ENCODE results near the gene RNF6.
"Not testable (repeated sequence)": the region's sequence is repeated elsewhere in the genome, so short reads cannot be mapped to it uniquely, and the experiment has no call there.

RNF6 gene

DNA sequence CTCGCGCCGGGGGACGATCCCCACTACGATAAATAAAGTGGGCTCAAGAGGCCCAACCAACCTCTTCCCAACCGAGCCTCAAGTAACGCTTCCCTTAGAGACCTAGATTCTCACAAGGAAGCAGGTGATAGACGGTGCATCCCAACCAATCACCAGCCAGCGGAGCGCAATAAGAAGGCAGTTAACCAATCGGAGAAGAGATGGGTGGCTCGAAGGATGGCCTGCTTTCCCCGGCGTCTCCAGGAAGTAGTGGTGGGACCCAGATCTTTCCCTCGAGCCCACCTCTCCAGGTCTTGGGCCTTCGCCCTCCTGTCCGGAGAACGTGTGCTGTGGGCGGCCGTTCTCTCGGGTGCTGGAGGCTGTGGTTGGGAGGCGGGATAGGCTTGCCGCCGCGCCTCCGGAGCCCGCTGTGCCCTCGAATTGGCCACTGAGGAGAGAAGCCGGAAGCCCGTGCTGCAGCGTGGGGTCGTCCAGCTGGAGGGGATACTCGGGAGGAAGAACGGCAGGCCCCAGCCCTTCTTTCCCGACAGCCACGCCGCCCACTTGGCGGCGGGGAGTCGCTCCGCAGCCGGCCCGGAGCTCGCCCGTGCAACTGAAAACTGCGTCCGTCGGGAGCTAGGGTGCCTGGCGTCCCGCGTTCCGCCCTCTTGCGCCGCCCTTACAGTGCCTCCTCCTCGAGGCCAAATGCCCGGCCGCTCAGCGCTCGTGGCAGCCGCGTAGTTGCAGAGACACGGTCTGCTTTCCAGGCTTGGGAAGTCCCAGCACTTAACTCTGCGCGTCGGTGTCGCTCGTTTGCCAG is at the start of gene RNF6:
Gene RNF6 (minus strand): TSS at position 594 of the 799 bp plus-strand sequence. CDS start 2,665 bp downstream, outside the sequence.
- FAIRE-seq, result no peak

DNA sequence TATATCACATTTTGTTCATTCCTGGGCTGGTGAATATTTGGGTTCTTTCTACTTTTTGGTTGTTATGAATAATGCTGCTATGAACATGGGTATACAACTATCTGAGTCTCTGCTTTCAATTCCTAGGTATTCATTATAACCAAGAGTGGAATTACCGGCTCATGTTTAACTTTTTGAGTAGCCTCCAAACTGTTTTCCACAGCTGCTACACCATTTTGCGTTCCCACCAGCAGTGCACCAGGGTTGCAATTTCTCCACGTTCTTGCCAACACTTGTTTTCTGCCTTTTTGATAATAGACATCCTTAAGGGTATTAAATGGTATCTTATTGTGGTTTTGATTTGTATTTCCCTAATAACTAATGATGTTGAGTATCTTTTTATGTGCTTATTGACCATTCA is 48.6 kb upstream of the RNF6 start:
- FAIRE-seq, result no peak

DNA sequence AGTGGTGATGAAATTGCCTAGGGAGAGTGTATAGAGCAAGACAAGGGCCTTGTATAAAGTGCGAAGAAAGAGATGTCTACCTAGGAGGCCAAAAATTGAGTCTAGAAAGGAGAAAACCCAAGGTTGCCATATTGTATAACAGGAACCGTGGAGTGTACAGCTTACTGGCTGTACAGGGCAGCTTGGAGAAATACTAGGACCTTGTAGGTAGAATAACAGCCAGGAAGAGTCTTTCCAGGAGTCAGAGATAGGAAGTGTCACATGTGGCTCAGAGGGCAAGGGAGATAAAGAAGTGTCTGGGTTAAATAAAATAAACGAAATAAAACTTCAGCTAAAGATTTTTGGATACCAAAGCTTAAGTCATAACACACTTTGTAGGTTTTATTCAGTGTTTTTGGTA is 44.2 kb upstream of the RNF6 start:
- FAIRE-seq, result no peak

DNA sequence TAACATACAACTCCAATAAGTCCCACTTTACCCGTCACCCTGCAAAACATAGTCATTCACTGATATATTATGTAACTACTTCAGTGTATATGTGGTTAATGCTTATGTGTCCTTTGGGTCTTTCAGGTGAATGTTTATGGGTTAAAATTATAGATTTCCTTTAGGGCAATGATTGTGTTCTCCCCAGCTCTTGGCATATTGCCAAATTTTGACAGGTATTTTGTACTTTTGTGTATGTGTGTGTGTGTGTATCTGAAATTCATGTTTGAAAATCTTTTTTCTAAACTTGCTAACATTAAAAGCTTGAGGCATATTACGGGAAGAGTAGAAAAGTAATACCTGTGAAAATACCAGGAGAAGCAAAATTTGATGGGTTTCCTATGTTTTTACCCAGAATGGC is 40.0 kb upstream of the RNF6 start:
- FAIRE-seq, result no peak

DNA sequence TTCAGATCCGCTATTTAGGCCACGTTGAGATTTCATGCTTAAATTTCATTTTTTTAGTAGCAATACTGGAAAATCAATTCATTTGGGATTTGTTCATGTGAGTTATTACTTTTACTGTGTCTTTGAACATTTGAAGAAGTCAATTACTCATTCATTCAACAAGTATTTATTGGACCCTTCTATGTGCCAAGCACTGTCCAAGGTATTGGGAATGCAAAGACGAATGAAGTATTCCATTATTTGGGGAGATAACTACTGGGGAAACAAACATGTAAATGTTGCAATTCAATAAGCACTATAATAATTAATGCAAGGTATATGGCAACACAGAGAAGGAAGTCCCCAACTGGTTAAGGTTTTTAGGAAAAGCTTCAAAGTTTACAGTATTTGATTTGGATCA is 37.5 kb upstream of the RNF6 start:
- FAIRE-seq, result no peak

DNA sequence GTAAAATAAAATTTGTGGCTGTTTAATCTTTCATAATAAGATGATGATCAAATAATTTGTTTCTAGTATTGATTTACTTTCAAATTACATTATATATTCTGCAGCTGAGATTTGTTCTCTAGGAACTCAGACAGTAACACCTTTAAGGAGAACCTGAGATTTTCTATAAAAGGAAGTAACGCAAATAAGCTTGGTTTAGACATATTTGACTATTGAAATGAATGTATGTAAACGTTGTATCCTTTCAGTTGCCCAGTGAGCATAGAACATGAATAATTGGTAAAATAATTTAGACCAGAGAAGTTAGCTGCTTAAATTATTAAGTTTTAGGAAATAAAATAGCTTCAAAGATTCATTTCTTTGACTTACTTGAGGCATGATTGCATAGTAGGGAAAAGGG is 34.9 kb upstream of the RNF6 start:
- no peak for FAIRE-seq

DNA sequence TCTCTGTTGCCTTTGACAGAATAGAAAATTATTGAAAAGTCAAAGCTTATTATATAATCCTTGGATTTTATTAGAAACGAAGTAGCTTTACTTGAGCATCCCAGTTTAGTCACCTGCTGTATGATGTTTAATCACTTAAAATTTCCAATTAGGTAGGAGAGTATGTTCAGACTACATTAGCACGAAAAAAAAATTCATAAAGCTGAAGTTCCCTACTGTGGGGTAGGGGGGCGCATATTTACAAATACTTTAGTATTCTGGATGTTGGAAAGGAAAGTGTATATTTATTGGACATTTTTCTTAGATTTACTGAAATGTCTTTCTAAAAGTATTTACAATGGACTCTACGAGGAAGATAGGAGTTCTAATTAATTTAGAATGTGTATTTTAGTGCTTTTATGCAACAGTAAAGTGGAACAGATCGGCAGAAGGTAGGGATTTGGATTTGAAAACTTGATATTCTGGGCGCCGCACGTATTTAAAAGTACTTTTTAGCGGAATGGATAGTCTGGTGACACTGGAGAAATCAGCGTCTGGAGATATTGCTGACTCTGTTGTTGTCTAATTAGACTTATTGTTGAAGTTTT is 33.7 kb upstream of the RNF6 start:
- no peak for FAIRE-seq

DNA sequence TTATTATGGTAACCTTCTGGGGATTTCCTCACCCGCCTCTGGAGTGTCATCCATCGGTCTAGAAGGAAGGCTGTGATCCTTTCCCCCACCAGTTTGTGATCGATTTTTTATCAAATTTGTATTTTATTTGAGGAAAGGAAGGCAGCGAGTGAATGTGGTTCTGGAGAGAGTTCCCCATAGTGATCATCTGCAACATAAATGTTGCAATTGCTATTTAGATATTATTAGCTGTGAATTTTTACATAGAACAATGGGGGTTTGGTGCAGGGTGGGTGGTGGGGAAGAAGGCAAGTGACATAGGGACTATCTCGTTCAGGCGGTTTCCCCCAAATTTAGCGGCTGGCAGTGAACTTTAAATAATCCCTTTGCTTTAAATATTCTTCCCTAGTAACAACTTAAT is 33.0 kb upstream of the RNF6 start:
- no peak for FAIRE-seq

DNA sequence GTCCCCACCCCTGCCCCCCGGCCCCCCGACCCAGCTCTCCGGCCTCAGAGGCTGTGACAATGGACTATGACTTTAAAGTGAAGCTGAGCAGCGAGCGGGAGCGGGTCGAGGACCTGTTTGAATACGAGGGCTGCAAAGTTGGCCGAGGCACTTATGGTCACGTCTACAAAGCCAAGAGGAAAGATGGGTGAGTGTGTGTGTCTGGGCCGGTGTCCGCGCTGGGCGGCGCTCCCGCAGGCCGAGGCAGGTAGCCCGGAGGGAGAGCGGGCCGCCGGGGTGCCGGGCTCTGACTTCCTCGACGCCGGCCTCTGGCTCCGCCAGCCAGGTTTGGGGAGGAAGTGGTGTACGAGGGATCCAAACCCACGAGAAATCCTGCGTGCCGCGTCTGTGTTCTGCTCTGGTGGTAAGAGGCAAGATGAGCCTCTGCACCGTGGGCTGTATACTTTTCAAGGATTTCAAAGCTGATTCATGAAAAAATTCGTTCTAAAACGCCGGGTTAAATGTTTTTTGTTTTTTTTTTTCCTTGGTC is 32.5 kb upstream of the RNF6 start:
- no peak for FAIRE-seq

DNA sequence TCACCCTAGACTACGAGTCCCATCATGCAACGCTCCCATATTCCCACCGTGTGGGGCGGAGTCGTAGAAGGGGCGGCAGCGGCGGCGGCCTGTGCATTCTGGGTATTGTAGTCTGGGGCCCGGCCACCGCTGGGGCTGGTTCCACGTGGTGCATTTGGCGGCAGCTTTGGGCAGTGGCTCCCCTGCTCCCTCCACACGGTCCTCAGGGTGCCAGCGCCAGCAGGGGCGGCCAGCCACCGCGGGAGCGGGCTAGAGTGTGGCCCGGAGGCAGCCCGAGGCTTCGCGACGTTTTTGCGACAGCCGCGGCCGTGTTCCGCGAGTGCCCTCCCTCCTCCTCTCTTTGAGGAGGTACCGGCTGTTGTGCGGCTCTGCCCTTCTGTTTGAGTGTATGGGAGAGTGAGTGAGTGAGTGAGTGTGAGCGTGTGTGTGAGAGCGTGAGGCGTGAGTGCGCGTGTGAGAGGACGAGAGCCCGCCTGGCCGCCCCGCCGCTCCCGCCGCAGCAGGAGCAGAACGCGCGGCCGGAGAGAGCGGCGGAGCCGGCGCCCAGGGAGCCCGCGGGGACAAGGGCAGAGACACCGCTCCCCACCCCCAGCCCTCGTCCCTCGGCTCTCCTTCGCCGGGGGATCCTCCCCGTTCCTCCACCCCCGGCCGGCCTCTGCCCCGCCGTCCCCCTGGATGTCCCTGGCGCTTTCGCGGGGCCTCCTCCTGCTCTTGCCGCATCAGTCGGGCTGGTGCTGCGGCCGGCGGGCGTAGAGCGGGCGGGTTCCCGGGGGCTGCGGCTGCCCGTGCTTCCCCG is 31.9 kb upstream of the RNF6 start, which contains the start of gene CDK8:
Gene CDK8 (plus strand): TSS at position 343 of the 796 bp plus-strand sequence. CDS start 513 bp downstream, outside the sequence.
- no peak for FAIRE-seq

DNA sequence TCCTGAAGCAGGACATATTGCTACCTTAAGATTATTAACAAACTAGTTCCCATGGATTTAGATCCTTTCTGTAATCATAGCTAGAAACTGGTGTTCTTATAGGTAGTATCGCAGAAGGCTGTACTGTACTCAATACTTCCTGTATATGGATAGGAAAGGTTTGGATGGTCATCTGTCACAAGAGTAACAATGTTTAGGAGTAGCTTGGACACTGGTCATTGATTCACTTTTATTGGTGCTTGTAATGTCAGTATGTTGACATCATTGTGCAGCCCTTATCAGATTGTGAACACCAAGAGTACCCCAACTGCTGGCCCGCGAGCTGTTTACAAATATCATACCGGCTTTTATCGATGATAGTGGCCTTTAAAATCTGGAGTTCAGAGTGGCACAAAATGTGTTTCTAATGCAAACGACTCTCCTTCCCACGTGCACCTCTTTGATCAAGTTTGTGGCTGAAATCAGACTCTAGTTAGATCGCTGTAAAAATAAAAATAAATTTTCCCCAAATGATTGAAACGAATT is 31.2 kb upstream of the RNF6 start:
- no peak for FAIRE-seq

DNA sequence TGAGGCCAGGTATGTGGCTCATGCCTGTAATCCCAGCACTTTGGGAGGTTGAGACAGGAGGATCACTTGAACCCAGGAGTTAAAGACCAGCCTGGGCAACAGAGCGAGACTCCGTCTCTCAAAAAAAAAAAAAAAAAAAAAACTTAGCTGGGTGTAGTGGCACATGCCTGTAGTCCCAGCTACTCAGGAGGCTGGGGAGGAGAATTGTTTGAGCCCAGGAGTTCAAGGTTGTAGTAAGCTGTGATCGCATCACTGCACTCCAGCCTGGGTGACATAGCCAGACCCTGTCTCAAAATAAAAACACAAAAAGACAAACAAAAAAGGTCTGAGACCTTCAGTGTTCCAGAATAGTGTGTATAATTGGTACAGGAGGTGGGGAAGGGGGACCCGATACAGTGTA is 29.9 kb upstream of the RNF6 start:
- not testable (repeated sequence) for FAIRE-seq

DNA sequence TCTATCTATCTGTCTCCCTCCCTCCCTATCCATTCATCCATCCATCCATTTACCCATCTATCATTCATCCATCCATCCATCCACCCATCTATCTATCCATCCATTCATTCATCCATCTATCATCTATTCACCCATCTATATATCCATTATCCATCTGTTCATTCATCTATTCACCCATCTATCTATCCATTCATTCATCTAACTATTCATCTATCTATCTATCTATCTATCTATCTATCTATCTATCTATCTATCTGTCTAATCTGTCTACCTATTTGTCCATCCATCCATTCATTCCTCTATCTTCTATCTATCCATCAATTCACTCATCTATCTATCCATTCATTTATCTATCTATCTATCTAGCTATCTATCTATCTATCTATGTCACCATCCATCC is 27.4 kb upstream of the RNF6 start:
- FAIRE-seq, result no peak

DNA sequence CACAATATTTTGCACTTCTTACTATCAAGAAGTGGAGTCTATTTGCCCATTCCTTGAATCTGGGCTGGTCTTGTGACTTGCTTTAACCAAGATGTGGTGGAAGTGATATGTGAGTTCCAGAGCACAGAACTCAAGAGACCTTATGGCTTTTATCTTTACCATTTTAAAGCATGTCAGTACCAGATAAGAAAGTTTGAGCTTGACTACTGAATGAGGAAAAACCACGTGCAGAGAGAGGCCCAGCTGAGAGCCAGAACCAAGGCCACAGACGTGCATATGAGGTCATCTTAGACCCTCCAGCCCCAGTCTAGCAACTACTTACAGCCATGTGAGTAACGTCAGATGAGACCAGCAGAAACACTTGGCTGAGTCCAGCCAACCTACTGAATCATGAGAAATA is 25.5 kb upstream of the RNF6 start:
- FAIRE-seq, result no peak

DNA sequence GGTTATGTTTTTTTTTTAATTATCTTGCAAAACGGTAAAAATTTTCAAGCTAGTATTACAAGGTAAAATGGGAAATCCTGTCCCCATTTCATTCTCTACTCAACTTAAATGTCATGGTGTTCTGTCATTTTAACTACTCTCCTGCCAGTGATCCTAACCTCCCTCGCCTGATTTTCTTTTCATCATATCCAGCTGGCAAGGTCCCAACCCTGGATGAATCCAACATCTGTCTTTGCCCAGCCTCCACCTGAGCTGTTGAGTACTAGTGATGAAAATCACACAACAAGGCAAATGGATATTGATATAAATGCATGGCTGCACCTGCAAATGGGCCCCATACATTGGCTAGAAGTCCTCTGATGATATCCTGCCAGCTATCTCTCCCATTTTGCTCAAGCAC is 24.9 kb upstream of the RNF6 start:
- no peak for FAIRE-seq

DNA sequence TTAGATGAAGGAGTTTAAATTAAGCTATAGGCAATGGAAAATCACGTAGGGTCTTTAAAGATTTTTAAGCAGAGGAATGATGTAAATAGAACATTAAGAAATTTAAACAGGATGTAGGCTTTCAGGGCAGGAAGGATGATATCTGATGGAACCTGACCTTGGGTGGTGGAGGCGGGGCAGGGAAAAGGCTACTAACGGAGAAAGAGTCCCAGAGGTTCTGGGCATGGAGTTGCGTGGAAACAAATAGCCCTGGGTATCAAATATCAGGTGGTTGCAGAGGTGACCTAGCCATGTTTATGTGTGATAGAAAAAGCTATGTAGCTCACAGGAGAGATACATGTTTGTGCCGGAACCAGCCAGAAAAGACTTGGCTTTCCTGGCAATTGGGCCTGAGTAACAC is 24.0 kb upstream of the RNF6 start:
- FAIRE-seq, result no peak

DNA sequence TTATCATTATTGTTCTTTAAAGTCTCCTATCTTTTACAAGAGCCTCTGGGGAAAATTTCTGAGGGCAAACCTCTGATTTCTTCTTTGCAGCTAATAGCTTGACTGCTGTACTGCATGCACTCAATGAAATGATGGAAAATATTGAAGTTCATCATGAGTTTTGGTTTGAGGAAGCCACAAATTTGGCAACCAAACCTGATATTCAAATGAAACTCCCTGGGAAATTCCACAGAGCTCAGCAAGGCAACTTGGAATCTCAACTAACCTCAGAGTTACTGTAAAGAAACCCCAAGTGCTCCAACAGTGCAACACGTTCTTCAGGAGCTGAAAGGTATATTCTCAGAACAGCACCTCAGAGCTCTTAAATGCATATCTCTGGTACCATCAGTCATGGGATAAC is 14.2 kb upstream of the RNF6 start:
- no peak for FAIRE-seq

DNA sequence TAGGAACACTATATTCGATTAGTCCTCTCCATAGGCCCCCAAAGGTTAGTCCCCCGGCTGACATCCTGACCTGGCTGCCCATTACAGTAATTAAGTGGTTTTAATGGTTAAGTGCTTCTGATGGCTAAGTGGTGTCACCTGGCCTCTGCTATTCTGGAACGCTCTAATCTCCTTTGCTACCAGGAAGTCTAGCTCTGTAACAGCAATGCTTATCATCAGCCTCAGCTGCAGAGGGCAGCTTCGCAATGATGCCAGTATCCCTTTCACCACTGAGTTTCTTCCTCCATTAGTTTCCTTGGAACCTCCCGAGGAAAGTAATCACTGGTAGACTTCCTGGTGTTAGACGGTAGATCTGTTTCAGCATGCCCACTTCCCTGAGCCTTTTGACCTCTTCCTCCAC is 8.6 kb upstream of the RNF6 start:
- no peak for FAIRE-seq

DNA sequence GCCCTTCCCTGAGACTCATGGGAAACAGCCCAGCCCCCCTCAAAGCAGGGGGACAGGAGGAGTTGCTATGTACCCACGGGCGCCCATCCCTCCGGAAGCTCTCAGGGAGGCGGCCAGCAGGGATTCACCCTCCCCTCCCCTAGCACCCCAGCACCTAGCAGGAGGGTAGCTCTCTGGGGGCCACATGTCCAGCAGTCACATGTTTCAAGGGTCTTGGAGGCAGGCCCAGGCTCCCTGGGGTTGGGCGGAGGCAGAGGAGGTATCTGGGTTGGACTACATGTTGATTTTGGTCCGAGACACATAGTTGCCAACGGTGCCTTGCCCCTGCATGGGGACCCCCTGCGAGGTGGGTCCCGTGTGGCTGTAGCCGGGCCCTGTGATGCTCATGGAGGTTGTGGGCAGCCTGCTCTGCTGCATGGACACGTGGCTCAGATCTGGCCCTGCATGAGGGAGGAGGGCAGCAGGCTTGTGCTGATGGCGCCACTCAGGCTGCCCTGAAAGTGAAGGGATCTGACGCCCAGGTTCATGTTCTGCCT is 7.0 kb upstream of the RNF6 start:
- FAIRE-seq, result no peak

DNA sequence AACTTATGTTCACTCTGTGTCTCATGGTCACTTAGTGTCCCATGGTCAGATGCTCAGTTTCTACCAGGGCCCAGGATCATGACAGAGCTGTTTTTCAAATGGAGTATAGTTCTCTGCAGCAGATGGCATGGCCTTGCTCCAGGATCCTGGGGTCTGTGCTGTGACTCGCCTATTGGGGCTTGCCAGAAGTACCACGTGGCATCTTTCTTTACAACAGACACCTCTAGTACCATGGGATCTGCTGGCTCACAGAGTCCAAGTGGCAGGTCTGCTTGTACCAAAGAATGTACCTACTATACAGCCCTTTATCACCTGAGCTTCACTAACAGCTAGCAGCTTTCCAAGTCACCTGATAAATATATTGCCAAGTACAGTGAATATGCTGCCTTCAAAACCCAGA is 6.0 kb upstream of the RNF6 start:
- FAIRE-seq, result no peak

DNA sequence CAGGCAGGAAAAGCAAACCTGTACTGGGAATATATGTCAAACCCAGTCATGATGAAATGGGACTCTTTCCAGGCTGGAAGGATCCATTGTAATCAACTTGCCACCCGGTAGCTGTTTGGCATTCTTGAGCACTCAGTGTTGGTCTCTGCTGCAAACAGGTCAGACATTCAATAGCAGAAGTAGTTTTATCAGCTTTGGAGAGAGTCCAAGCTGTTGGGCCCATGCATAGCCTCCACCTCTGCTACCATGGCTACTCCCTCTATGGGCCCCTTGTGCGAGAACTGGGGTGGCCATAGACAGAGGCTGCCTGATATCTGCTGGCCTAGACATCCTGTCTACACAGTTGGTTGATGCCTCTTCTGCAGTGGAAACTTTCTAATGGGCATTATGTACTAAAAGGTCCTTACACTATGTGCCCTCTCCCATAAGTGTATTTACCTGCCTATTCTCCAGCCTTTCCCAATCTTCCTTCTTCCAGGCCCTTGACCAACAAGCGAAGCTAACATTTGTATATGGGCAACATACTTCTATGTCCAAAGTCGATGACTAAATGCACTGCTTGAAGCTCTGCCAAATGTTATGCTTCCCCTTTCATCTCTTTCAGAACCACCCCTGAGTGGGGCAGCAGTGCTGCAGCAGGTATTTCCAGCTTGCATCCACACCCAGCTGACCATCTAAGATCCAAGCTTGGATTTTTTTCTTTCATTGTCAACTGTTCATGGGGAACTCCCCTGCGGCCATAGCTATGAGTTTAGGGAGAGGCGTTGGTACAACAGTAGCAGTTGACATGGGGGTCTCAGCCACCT is 5.3 kb upstream of the RNF6 start:
- no peak for FAIRE-seq
